H1 (cell line): ENCODE data around the gene MADD.

Source experiments
- ATF2 ChIP-seq: IDR thresholded peaks from 2 replicates; pipeline ENCODE4 v1.6.1; 2012; ENCODE audit warnings: low read length, inconsistent platforms
- CTCF ChIP-seq, 3 experiments: IDR thresholded peaks; 1 replicate in 2 of 3; 2 replicates in 1 of 3; pipeline versions ENCODE4 v1.5.1 to v1.6.1; 2011; ENCODE audit warnings: low read length in 3 of 3, mild to moderate bottlenecking in 3 of 3, inconsistent platforms in 2 of 3, low read depth in 1 of 3, moderate library complexity in 1 of 3; ENCODE audit not compliant: insufficient read depth in 1 of 3; ENCODE audit errors: control extremely low read depth in 1 of 3
- EGR1 ChIP-seq: IDR thresholded peaks from 2 replicates; pipeline ENCODE4 v1.6.1; 2011; ENCODE audit warnings: low read depth, low read length, borderline replicate concordance
- NRF1 ChIP-seq: IDR thresholded peaks from 2 replicates; pipeline ENCODE4 v1.6.1; 2011; ENCODE audit warnings: mild to moderate bottlenecking, low read depth, low read length, improper control_type of control experiment

GRCh38 chr11:47350315-47350714 lies 80.4 kb downstream of the MADD start:
- TF ChIP-seq EGR1 = no peak
- TF ChIP-seq NRF1 = no peak
- no peak for TF ChIP-seq CTCF (IDR thresholded peaks at IDR 0.05; ENCODE audit: control extremely low read depth in 1 of 3, insufficient read depth in 1 of 3, low read depth in 1 of 3, low read length in 3 of 3)
- TF ChIP-seq ATF2 = no peak
